Measurements from ENCODE around the gene CD300LF. TPM values are rescaled to one million over a fixed set of nuclear protein-coding genes. Genes with fewer than 3 reads are reported as not detected.

The CD300LF gene
- total RNA-seq, 1 experiment from 2014 or later = not detected

GRCh38 chr17:74730491-74731346 lies 18.0 kb upstream of the CD300LF start:
- no peak overlapping the region for H3K4me2 ChIP-seq (ENCODE audit: low read depth, low read length, poor library complexity, severe bottlenecking)

DNA sequence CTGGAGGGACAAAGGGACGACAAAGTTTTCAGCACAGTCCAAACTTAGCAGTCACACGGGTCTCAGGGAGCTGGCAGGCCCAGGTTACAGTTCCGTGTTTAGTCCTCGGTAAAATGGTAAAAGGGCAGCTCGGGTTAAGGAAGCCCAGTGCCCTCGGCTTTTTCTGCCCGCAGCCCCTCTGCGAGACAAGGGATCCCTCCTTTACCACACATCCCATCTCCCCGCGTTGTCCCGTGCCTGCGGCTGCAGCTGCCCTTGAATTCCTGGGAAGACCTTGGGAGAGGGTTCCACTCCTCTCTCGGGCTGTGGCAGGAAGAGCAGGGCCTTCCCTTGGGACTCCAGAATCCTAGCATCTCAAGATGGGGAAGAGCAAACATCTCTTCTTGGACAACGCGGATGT lies 17.1 kb upstream of the CD300LF start:
- H3K27ac ChIP-seq (ENCODE audit: low read length) = no peak overlapping the region
- no peaks in the 10 kb centered on the region for H3K9me2 ChIP-seq (replicated peaks; ENCODE audit: insufficient read depth, low read length)
- H3K9me3 ChIP-seq (ENCODE audit: low read length) = peaks cover 3% of the 10 kb centered on the region; the same call in 1 of the 2 replicates
- DNase-seq = no peak
- H3K4me2 ChIP-seq (ENCODE audit: low read depth, low read length, poor library complexity, severe bottlenecking) = no peak overlapping the region
- H3K4me1 ChIP-seq (ENCODE audit: low read length) = no peaks in the 10 kb centered on the region; the same call in 1 of the 2 replicates
- H3K4me3 ChIP-seq (ENCODE audit: low read length) = no peak overlapping the region
- no peaks in the 10 kb centered on the region for H4K20me1 ChIP-seq (ENCODE audit: insufficient read depth, low read depth, low read length)
- H3K9ac ChIP-seq (ENCODE audit: low read length) = no peak overlapping the region
- no peaks in the 10 kb centered on the region for H3K27me3 ChIP-seq (ENCODE audit: low read length)
- no peak overlapping the region for H2AFZ ChIP-seq (ENCODE audit: low read length)
- H3K79me2 ChIP-seq (ENCODE audit: low read length) = no peaks in the 10 kb centered on the region
- no peaks in the 10 kb centered on the region for H3K36me3 ChIP-seq (ENCODE audit: insufficient read depth, low read length)

More at GRCh38 chr17:74730491-74731346, 18.0 kb upstream of the CD300LF start:
- Histone ChIP-seq H3K79me2 (ENCODE audit: low read length) (no peaks in the 10 kb centered on the region), H4K20me1 (ENCODE audit: insufficient read depth, low read depth, low read length) (no peaks in the 10 kb centered on the region), H3K9ac (ENCODE audit: low read length) (no peak overlapping the region), H3K9me3 (ENCODE audit: low read length) (peaks cover 3% of the 10 kb centered on the region; the same call in 1 of the 2 replicates), H3K9me2 (replicated peaks; ENCODE audit: insufficient read depth, low read length) (no peaks in the 10 kb centered on the region), H2AFZ (ENCODE audit: low read length) (no peak overlapping the region), H3K4me3 (ENCODE audit: low read length) (no peak overlapping the region), H3K27ac (ENCODE audit: low read length) (no peak overlapping the region), H3K4me1 (ENCODE audit: low read length) (no peaks in the 10 kb centered on the region; the same call in 1 of the 2 replicates), H3K36me3 (ENCODE audit: insufficient read depth, low read length) (no peaks in the 10 kb centered on the region), H3K27me3 (ENCODE audit: low read length) (no peaks in the 10 kb centered on the region)
- no peak for DNase-seq

GRCh38 chr17:74729368-74729767 lies 16.6 kb upstream of the CD300LF start:
- Histone ChIP-seq H3K9me2 (replicated peaks; ENCODE audit: insufficient read depth, low read length) (no peaks in the 10 kb centered on the region), H3K4me3 (ENCODE audit: low read length) (no peak overlapping the region), H4K20me1 (ENCODE audit: insufficient read depth, low read depth, low read length) (no peaks in the 10 kb centered on the region), H2AFZ (ENCODE audit: low read length) (no peak overlapping the region), H3K4me1 (ENCODE audit: low read length) (no peaks in the 10 kb centered on the region; the same call in 1 of the 2 replicates), H3K27ac (ENCODE audit: low read length) (no peak overlapping the region), H3K4me2 (ENCODE audit: low read depth, low read length, poor library complexity, severe bottlenecking) (no peak overlapping the region), H3K9ac (ENCODE audit: low read length) (no peak overlapping the region), H3K9me3 (ENCODE audit: low read length) (peaks cover 3% of the 10 kb centered on the region; the same call in 1 of the 2 replicates), H3K36me3 (ENCODE audit: insufficient read depth, low read length) (no peaks in the 10 kb centered on the region), H3K27me3 (ENCODE audit: low read length) (no peaks in the 10 kb centered on the region), H3K79me2 (ENCODE audit: low read length) (no peaks in the 10 kb centered on the region)
- no peak for DNase-seq

- no peak overlapping the region for H2AFZ ChIP-seq (ENCODE audit: low read length)
- no peaks in the 10 kb centered on the region for H3K36me3 ChIP-seq (ENCODE audit: insufficient read depth, low read length)
- H3K4me2 ChIP-seq (ENCODE audit: low read depth, low read length, poor library complexity, severe bottlenecking) = no peak overlapping the region
- H3K9me3 ChIP-seq (ENCODE audit: low read length) = peaks cover 3% of the 10 kb centered on the region; the same call in 1 of the 2 replicates
- H4K20me1 ChIP-seq (ENCODE audit: insufficient read depth, low read depth, low read length) = no peaks in the 10 kb centered on the region
- no peak overlapping the region for H3K9ac ChIP-seq (ENCODE audit: low read length)
- H3K27me3 ChIP-seq (ENCODE audit: low read length) = no peaks in the 10 kb centered on the region
- no peak overlapping the region for H3K4me3 ChIP-seq (ENCODE audit: low read length)
- H3K79me2 ChIP-seq (ENCODE audit: low read length) = no peaks in the 10 kb centered on the region
- DNase-seq = no peak
- no peak overlapping the region for H3K27ac ChIP-seq (ENCODE audit: low read length)
- H3K4me1 ChIP-seq (ENCODE audit: low read length) = no peaks in the 10 kb centered on the region; the same call in 1 of the 2 replicates
- H3K9me2 ChIP-seq (replicated peaks; ENCODE audit: insufficient read depth, low read length) = no peaks in the 10 kb centered on the region
These were observed 16.0 kb upstream of the CD300LF start for GRCh38 chr17:74728702-74729075.

- Histone ChIP-seq H3K27ac (ENCODE audit: low read length) (no peak overlapping the region), H3K4me2 (ENCODE audit: low read depth, low read length, poor library complexity, severe bottlenecking) (no peak overlapping the region), H3K9me2 (replicated peaks; ENCODE audit: insufficient read depth, low read length) (no peaks in the 10 kb centered on the region), H3K79me2 (ENCODE audit: low read length) (no peaks in the 10 kb centered on the region), H3K4me1 (ENCODE audit: low read length) (no peaks in the 10 kb centered on the region; the same call in 1 of the 2 replicates), H3K4me3 (ENCODE audit: low read length) (no peak overlapping the region), H2AFZ (ENCODE audit: low read length) (no peak overlapping the region), H3K9ac (ENCODE audit: low read length) (no peak overlapping the region), H3K9me3 (ENCODE audit: low read length) (peaks cover 3% of the 10 kb centered on the region; the same call in 1 of the 2 replicates), H4K20me1 (ENCODE audit: insufficient read depth, low read depth, low read length) (no peaks in the 10 kb centered on the region), H3K36me3 (ENCODE audit: insufficient read depth, low read length) (no peaks in the 10 kb centered on the region), H3K27me3 (ENCODE audit: low read length) (no peaks in the 10 kb centered on the region)
- no peak for DNase-seq
These were observed 15.4 kb upstream of the CD300LF start for GRCh38 chr17:74728033-74728701.

- H2AFZ ChIP-seq (ENCODE audit: low read length) = no peak overlapping the region
- no peaks in the 10 kb centered on the region for H4K20me1 ChIP-seq (ENCODE audit: insufficient read depth, low read depth, low read length)
- H3K9ac ChIP-seq (ENCODE audit: low read length) = no peak overlapping the region
- H3K79me2 ChIP-seq (ENCODE audit: low read length) = no peaks in the 10 kb centered on the region
- no peaks in the 10 kb centered on the region for H3K27me3 ChIP-seq (ENCODE audit: low read length)
- H3K4me3 ChIP-seq (ENCODE audit: low read length) = no peak overlapping the region
- H3K4me1 ChIP-seq (ENCODE audit: low read length) = no peaks in the 10 kb centered on the region; the same call in 1 of the 2 replicates
- H3K4me2 ChIP-seq (ENCODE audit: low read depth, low read length, poor library complexity, severe bottlenecking) = no peak overlapping the region
- no peaks in the 10 kb centered on the region for H3K36me3 ChIP-seq (ENCODE audit: insufficient read depth, low read length)
- no peak for DNase-seq
- H3K27ac ChIP-seq (ENCODE audit: low read length) = no peak overlapping the region
- no peaks in the 10 kb centered on the region for H3K9me2 ChIP-seq (replicated peaks; ENCODE audit: insufficient read depth, low read length)
- H3K9me3 ChIP-seq (ENCODE audit: low read length) = 0 out of 2 replicates have a peak, but pooled peaks cover 3% of the 10 kb centered on the region
These were observed 12.4 kb upstream of the CD300LF start for GRCh38 chr17:74725111-74725510.

DNA sequence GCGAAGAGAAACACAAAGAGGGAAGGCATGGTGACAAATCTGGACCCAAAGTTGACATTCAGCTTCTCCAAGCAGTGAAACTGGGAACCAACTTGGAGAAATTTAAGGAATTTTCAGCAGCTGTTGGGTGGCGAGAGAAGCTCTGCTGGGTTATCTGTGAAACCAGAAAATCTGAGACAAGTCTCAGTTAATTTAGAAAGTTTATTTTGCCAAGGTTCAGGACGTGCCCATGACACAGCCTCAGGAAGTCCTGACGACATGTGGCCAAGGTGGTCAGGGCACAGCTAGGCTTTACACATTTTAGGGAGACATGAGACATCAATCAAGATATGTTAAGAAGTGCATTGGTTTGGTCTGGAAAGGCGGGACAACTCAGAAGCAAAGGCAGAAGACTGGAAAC lies 11.2 kb upstream of the CD300LF start:
- no peak overlapping the region for H3K4me3 ChIP-seq (ENCODE audit: low read length)
- H3K36me3 ChIP-seq (ENCODE audit: insufficient read depth, low read length) = no peaks in the 10 kb centered on the region
- H3K9me2 ChIP-seq (replicated peaks; ENCODE audit: insufficient read depth, low read length) = no peaks in the 10 kb centered on the region
- DNase-seq = no peak
- H3K27me3 ChIP-seq (ENCODE audit: low read length) = no peaks in the 10 kb centered on the region
- H3K9ac ChIP-seq (ENCODE audit: low read length) = no peak overlapping the region
- H4K20me1 ChIP-seq (ENCODE audit: insufficient read depth, low read depth, low read length) = no peaks in the 10 kb centered on the region
- no peak overlapping the region for H3K27ac ChIP-seq (ENCODE audit: low read length)
- H3K79me2 ChIP-seq (ENCODE audit: low read length) = no peaks in the 10 kb centered on the region
- H3K9me3 ChIP-seq (ENCODE audit: low read length) = 0 out of 2 replicates have a peak, but pooled peaks cover 3% of the 10 kb centered on the region
- no peaks in the 10 kb centered on the region; the same call in 1 of the 2 replicates for H3K4me1 ChIP-seq (ENCODE audit: low read length)
- no peak overlapping the region for H3K4me2 ChIP-seq (ENCODE audit: low read depth, low read length, poor library complexity, severe bottlenecking)
- no peak overlapping the region for H2AFZ ChIP-seq (ENCODE audit: low read length)

DNA sequence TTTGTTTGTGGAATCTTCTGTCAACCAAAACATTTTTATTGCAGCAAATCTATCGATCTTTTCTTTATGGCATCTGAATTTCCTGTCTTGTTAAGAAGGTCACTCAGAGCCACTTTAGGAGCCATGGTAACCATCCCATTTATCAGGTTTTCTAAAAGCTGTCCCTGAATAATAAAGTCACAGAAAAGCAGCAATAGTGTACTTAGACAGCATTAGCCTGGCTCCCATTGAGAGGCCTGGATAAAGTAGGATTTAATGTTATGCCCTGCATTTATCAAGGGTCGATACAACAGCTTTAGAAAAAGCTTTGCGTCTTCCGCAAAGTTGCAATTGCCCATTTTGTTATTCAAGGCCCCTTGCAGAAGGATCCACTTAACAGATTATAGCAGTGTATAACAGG lies 10.1 kb upstream of the CD300LF start:
- Histone ChIP-seq H3K36me3 (ENCODE audit: insufficient read depth, low read length) (no peaks in the 10 kb centered on the region), H3K27me3 (ENCODE audit: low read length) (no peaks in the 10 kb centered on the region), H4K20me1 (ENCODE audit: insufficient read depth, low read depth, low read length) (no peaks in the 10 kb centered on the region), H2AFZ (ENCODE audit: low read length) (no peak overlapping the region), H3K9me2 (replicated peaks; ENCODE audit: insufficient read depth, low read length) (no peaks in the 10 kb centered on the region), H3K9me3 (ENCODE audit: low read length) (no peaks in the 10 kb centered on the region), H3K79me2 (ENCODE audit: low read length) (no peaks in the 10 kb centered on the region), H3K4me2 (ENCODE audit: low read depth, low read length, poor library complexity, severe bottlenecking) (no peak overlapping the region), H3K4me1 (ENCODE audit: low read length) (no peaks in the 10 kb centered on the region; the same call in 1 of the 2 replicates), H3K9ac (ENCODE audit: low read length) (no peak overlapping the region), H3K27ac (ENCODE audit: low read length) (no peak overlapping the region), H3K4me3 (ENCODE audit: low read length) (no peak overlapping the region)
- no peak for DNase-seq
